MM.1S (cell line): ENCODE data around the gene KIF5A.

Experiments used
- EZH2phosphoT487 ChIP-seq: fragments of 300-600 bp; sonication (generic); IDR thresholded peaks from 2 replicates; pipeline ENCODE4 v1.6.1; 2018; ENCODE audit warnings: antibody characterized with exemption, low read length
- TF ChIP-seq, protein P1 (sequence below): fragments of 300-600 bp; sonication (generic); IDR thresholded peaks from 2 replicates; pipeline ENCODE4 v1.5.1; 2016; ENCODE audit warnings: antibody characterized with exemption, low read length, mixed read lengths

DNA sequence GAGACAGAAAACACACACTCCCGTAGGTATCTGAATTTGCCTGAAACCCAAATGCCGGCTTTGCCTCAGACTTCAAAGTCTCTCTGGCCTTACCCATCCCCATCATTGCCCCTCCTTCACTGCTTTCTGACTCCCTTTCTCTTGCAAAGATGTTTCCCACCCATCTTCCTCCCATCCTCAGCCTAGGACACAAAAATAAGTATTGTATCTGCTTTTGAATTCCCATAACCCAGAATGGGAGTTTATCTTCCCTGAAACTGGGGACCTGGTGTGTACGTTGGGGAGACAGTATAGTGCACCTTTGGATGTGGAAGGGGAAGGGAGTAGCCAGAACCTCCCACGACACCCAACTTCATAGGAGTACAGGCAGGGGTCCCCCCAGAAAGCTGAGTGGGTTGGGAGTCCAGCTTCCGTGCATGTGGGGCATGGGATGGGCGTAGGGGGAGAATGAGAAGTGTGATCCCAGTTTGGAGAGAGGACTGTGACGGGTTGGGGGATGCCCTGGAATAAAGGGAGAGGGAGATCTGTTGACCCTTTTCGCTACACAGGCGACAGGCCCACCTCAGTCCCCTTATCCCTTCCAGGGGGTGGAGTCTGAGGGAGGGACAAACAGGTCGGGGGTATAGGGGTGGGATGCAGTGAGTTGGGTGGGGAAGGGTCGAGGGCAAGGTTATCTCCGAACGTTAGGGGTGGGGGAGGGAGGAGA is 488 bp upstream of the KIF5A start:
- TF ChIP-seq, protein P1, sequence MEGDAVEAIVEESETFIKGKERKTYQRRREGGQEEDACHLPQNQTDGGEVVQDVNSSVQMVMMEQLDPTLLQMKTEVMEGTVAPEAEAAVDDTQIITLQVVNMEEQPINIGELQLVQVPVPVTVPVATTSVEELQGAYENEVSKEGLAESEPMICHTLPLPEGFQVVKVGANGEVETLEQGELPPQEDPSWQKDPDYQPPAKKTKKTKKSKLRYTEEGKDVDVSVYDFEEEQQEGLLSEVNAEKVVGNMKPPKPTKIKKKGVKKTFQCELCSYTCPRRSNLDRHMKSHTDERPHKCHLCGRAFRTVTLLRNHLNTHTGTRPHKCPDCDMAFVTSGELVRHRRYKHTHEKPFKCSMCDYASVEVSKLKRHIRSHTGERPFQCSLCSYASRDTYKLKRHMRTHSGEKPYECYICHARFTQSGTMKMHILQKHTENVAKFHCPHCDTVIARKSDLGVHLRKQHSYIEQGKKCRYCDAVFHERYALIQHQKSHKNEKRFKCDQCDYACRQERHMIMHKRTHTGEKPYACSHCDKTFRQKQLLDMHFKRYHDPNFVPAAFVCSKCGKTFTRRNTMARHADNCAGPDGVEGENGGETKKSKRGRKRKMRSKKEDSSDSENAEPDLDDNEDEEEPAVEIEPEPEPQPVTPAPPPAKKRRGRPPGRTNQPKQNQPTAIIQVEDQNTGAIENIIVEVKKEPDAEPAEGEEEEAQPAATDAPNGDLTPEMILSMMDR, result no peak
- TF ChIP-seq EZH2phosphoT487, result no peak
